ENCODE results near the gene RBMS2. TPM values are rescaled to one million over a fixed set of nuclear protein-coding genes. Genes with fewer than 3 reads are reported as not detected.
"Not testable (repeated sequence)": the region's sequence is repeated elsewhere in the genome, so short reads cannot be mapped to it uniquely, and the experiment has no call there.

The RBMS2 gene
- total and polyA plus RNA-seq, 2 donors, result 11.2 to 27.5 TPM

DNA sequence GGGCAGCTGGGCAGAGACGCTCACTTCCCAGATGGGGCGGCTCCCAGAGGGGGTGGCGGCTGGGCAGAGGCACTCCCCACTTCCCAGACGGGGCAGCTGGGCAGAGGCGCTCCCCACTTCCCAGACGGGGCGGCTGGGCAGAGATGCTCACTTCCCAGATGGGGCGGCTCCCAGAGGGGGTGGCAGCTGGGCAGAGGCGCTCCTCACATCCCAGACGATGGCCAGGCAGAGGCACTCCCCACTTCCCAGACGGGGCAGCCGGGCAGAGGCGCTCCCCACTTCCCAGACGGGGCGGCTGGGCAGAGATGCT is 27.6 kb upstream of the RBMS2 start:
- H3K36me3 ChIP-seq (ENCODE audit: insufficient read depth); DNase-seq (ENCODE audit: extremely low spot score); H3K4me3 ChIP-seq (ENCODE audit: low read depth, low read length); H3K4me1 ChIP-seq (ENCODE audit: insufficient read depth); H3K27ac ChIP-seq (ENCODE audit: low read depth): not testable (repeated sequence)
- WGBS, result 95% methylated on average over 15 of the region's 15 CpGs

DNA sequence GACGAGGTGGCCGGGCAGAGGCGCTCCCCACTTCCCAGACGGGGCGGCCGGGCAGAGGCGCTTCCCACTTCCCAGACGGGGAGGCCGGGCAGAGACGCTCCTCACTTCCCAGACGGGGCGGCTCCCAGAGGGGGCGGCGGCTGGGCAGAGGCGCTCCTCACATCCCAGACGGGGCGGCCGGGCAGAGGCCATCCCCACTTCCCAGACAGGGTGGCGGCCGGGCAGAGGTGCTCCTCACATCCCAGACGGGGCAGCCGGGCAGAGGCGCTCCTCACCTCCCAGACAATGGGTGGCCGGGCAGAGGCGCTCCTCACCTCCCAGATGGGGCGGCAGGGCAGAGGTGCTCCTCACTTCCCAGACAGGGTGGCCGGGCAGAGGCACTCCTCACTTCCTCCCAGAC is 27.1 kb upstream of the RBMS2 start:
- H3K27ac ChIP-seq (ENCODE audit: low read depth); H3K4me3 ChIP-seq (ENCODE audit: low read depth, low read length); DNase-seq (ENCODE audit: extremely low spot score); H3K4me1 ChIP-seq (ENCODE audit: insufficient read depth); H3K36me3 ChIP-seq (ENCODE audit: insufficient read depth): not testable (repeated sequence)
- 96% methylated on average over 27 of the region's 27 CpGs for WGBS

DNA sequence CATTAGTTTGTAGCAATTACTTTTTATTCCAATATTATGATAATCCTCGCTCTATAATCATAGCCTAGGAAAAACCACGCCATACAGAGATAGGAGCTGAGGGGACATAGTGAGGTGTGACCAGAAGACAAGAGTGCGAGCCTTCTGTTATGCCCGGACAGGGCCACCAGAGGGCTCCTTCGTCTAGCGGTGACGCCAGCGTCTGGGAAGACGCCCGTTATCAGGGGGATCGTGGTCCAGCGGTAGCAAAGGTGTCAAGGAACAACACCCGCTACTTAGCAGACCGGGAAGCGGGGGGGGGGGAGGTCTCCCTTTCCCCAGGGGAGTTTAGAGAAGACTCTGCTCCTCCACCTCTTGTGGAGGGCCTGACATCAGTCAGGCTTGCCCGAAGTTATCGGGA is 24.9 kb upstream of the RBMS2 start:
- H3K4me3 ChIP-seq (ENCODE audit: low read depth, low read length); H3K4me1 ChIP-seq (ENCODE audit: insufficient read depth); DNase-seq (ENCODE audit: extremely low spot score); H3K36me3 ChIP-seq (ENCODE audit: insufficient read depth); H3K27ac ChIP-seq (ENCODE audit: low read depth): not testable (repeated sequence)
- WGBS, result 9% methylated on average over 17 of the region's 17 CpGs

DNA sequence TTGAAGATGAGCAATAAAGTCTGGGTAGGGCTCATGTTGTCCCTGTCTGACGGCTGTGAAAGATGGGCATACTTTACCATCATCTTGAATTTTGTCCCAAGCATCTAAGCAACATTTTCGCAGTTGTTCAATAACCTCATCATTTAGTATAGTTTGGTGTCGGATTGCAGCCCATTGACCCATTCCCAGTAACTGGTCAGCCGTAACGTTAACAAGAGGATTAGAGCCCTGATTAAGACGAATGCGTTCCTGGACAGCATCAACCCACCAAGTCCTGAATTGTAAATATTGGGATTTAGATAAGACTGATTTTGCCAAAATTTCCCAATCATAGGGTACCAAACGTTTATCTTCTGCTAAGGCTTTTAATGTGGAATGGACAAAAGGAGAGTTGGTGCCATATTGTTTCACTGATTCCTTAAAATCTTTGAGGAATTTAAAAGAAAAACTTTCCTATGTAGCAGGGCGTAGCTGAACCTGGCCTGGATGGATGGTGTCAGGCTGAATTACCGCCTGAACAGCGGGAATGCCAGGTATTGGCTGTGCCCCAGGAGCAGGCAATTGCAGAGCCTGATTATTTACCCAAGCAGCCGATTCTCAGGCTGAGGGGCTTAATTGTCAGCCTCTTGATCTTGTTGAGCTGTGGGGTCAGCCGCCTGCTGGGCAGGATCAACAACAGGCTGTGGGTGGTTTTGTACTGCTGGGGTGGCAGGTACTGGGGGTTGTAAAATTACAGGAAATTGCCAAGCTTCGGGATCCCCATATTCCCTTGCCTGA is 23.3 kb upstream of the RBMS2 start:
- H3K36me3 ChIP-seq (ENCODE audit: insufficient read depth); DNase-seq (ENCODE audit: extremely low spot score): not testable (repeated sequence)
- WGBS, result 61% methylated on average over 14 of the region's 14 CpGs

DNA sequence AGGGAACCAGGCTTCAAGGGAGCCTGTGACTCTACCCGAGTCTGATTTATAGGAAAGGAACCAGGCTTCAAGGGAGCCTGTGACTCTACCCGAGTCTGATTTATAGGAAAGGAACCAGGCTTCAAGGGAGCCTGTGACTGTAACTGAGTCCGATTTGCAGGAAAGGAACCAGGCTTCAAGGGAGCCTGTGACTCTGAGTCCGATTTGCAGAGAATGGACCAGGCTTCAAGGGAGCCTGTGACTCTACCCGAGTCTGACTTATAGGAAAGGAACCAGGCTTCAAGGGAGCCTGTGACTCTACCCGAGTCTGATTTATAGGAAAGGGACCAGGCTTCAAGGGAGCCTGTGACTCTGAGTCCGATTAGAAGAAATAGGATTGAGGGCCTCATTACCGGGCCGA is 22.2 kb upstream of the RBMS2 start:
- H3K36me3 ChIP-seq (ENCODE audit: insufficient read depth); H3K4me1 ChIP-seq (ENCODE audit: insufficient read depth); DNase-seq (ENCODE audit: extremely low spot score); H3K27ac ChIP-seq (ENCODE audit: low read depth); H3K4me3 ChIP-seq (ENCODE audit: low read depth, low read length): not testable (repeated sequence)
- WGBS, result 65% methylated on average over 9 of the region's 9 CpGs

More for the DNA sequence above, 23.3 kb upstream of the RBMS2 start:
- not testable (repeated sequence) for H3K27ac ChIP-seq (ENCODE audit: low read depth); H3K4me1 ChIP-seq (ENCODE audit: insufficient read depth); H3K4me3 ChIP-seq (ENCODE audit: low read depth, low read length)

DNA sequence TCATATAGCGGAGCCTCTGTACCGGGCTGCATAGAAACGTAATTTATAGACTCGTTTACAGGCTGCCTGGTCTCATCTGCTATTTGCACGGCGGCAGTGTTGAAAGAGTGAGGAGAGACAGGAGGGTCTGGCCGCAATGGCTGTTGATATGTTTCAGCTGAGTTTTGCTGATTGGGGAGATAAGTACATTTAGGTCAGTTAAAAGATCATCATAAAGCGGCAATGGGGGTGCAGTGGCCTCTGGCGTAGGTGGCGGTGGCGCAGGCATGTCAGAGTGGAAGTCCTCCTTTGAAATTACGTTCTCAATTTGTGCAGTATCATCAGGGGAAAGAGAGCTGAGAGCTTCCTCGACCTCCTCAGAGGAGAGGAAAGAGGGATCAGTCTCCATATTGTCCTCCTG is 21.7 kb upstream of the RBMS2 start:
- not testable (repeated sequence) for H3K36me3 ChIP-seq (ENCODE audit: insufficient read depth); H3K4me1 ChIP-seq (ENCODE audit: insufficient read depth); DNase-seq (ENCODE audit: extremely low spot score); H3K27ac ChIP-seq (ENCODE audit: low read depth); H3K4me3 ChIP-seq (ENCODE audit: low read depth, low read length)
- 75% methylated on average over 13 of the region's 13 CpGs for WGBS

DNA sequence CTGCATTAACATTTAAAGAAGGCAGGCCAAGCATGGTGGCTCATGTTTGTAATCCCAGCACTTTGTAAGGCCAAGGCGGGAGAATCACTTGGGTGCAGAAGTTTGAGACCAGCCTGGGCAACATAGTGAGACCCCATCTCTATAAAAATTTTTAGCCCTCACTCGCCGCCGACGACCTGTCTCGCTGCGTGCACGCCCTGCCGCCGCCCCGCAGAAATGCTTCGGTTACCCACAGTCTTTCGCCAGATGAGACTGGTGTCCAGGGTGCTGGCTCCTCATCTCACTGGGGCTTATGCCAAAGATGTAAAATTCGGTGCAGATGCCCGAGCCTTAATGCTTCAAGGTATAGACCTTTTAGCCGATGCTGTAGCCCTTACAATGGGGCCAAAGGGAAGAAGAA is 10.8 kb upstream of the RBMS2 start:
- H3K4me1 ChIP-seq (ENCODE audit: insufficient read depth), result no peaks in the 10 kb centered on the region
- DNase-seq (ENCODE audit: extremely low spot score), result no peak
- 92% methylated on average over 16 of the region's 16 CpGs for WGBS
- no peak overlapping the region for H3K27ac ChIP-seq (ENCODE audit: low read depth)
- H3K36me3 ChIP-seq (ENCODE audit: insufficient read depth), result no peaks in the 10 kb centered on the region
- H3K4me3 ChIP-seq (ENCODE audit: low read depth, low read length), result no peak overlapping the region

DNA sequence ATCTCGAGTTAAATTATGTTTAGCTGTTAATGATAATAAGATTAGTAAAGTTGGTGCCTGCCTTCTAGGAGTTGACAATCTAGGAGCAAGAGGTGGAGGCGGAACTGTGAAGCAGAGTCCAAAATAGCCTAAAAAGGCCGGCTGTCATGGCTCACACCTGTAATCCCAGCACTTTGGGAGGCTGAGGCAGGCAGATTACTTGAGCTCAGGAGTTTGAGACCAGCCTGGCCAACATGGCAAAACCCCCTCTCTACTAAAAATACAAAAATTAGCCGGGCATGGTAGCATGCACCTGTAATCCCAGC is 7.7 kb upstream of the RBMS2 start:
- not testable (repeated sequence) for H3K4me3 ChIP-seq (ENCODE audit: low read depth, low read length); DNase-seq (ENCODE audit: extremely low spot score); H3K27ac ChIP-seq (ENCODE audit: low read depth); H3K4me1 ChIP-seq (ENCODE audit: insufficient read depth); H3K36me3 ChIP-seq (ENCODE audit: insufficient read depth)
- WGBS, result 59% methylated on average over 4 of the region's 4 CpGs

DNA sequence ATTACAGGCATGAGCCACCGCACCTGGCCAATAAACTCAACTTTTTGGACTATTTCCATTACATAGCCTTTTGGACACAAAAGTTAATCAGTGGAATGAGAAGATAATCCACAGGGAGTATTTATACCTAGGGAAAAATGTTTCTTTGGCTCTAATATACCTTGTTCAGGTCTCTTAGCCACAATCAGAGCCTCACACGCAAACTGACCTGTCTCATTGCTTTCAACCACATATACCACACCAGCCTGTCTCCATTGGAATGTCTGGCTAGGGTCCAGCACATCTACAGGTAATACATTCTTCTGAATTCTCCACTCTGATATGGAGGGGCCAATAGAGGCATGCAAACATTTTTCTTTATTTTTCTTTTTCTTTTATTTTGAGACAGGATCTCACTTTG is 3.8 kb upstream of the RBMS2 start:
- no peaks in the 10 kb centered on the region for H3K36me3 ChIP-seq (ENCODE audit: insufficient read depth)
- DNase-seq (ENCODE audit: extremely low spot score), result no peak
- H3K27ac ChIP-seq (ENCODE audit: low read depth), result no peak overlapping the region
- 87% methylated on average over 2 of the region's 2 CpGs for WGBS
- no peaks in the 10 kb centered on the region for H3K4me1 ChIP-seq (ENCODE audit: insufficient read depth)
- no peak overlapping the region for H3K4me3 ChIP-seq (ENCODE audit: low read depth, low read length)

DNA sequence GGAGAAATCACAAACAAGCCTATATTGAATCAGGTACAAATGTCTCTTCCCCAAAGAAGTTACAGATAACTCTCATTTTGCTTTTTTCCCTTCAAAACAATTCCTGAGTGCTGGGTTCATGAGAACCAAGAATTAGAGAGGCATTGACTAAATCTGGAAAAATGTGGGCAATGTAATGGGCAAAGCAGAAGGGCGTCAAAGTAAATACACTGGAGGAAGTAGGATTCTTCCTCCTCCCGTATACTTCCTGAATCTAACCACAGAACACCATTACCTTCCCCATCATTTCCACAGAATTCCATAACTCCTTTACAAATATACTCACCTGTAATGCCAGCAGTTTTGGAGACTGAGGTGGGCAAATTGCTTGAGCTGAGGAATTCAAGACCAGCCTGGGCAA is 3.0 kb upstream of the RBMS2 start:
- no peak overlapping the region for H3K27ac ChIP-seq (ENCODE audit: low read depth)
- no peaks in the 10 kb centered on the region for H3K36me3 ChIP-seq (ENCODE audit: insufficient read depth)
- DNase-seq (ENCODE audit: extremely low spot score), result no peak
- H3K4me3 ChIP-seq (ENCODE audit: low read depth, low read length), result no peak overlapping the region
- no peaks in the 10 kb centered on the region for H3K4me1 ChIP-seq (ENCODE audit: insufficient read depth)
- WGBS, result 67% methylated on average over 2 of the region's 2 CpGs

DNA sequence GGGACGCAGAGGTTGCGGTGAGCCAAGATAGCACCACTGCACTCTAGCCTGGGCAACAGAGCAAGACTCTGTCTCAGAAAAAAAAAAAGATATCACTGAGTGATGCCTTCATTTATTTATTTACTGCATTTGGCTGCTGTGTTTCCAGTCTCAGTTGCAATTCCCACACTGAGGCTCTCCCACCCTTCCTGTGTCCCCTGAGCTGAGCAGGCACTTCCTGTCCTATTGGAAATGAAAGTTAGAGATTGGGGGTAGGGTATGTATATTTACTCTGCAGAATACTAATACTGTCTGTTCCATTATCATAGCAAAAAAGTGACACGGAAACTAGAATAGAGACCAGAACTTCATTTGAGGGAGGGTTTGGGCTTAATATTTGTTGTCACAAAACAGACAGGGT is 1.6 kb upstream of the RBMS2 start:
- no peak for DNase-seq (ENCODE audit: extremely low spot score)
- Histone ChIP-seq H3K36me3 (ENCODE audit: insufficient read depth) (no peaks in the 10 kb centered on the region), H3K4me3 (ENCODE audit: low read depth, low read length) (no peak overlapping the region), H3K4me1 (ENCODE audit: insufficient read depth) (no peaks in the 10 kb centered on the region), H3K27ac (ENCODE audit: low read depth) (no peak overlapping the region)
- WGBS, result 67% methylated on average over 3 of the region's 3 CpGs

DNA sequence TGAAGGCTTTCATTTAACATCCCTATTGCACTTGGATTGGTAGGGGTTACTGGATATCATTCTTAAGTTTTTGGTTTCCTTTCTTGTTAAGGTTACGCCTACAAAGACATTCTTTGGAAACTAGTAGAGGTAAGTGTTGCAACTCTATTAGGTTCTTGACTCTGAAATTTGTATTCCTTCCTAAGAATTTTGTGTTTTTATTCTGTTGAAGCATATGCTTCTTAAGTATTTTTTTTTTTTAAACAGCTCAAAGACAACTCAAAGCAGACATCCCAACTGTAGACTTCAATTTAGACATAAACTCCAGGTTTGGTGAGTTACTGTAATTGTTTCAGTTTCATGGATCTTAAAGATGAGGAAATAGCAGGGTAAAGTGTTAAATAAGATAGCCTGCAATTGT is 1.1 kb upstream of the RBMS2 start:
- H3K4me1 ChIP-seq (ENCODE audit: insufficient read depth), result no peaks in the 10 kb centered on the region
- H3K27ac ChIP-seq (ENCODE audit: low read depth), result no peak overlapping the region
- H3K4me3 ChIP-seq (ENCODE audit: low read depth, low read length), result no peak overlapping the region
- DNase-seq (ENCODE audit: extremely low spot score), result no peak
- 52% methylated on average over 1 of the region's 1 CpG for WGBS
- H3K36me3 ChIP-seq (ENCODE audit: insufficient read depth), result no peaks in the 10 kb centered on the region

DNA sequence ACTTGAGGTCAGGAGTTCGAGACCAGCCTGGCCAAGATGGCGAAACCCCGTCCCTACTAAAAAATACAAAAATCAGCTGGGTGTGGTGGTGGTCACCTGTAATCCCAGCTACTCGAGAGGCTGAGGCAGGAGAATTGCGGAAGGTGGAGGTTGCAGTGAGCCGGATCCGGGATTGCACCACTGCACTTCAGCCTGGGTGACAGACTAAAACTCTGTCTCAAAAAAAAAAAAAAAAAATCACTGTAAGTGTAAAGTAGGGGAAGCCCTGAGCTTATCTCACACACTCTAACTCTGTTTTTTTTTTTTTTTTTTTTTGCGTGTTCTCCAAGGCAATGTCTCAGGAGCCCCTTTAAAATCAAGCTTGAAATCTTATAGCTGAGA is 421 bp upstream of the RBMS2 start:
- no peaks in the 10 kb centered on the region for H3K4me1 ChIP-seq (ENCODE audit: insufficient read depth)
- no peak for DNase-seq (ENCODE audit: extremely low spot score)
- H3K36me3 ChIP-seq (ENCODE audit: insufficient read depth), result no peaks in the 10 kb centered on the region
- peak overlapping the region; percentile 85 for H3K4me3 ChIP-seq (ENCODE audit: low read depth, low read length)
- 50% methylated on average over 8 of the region's 8 CpGs for WGBS
- H3K27ac ChIP-seq (ENCODE audit: low read depth), result peak overlapping the region; percentile 29

DNA sequence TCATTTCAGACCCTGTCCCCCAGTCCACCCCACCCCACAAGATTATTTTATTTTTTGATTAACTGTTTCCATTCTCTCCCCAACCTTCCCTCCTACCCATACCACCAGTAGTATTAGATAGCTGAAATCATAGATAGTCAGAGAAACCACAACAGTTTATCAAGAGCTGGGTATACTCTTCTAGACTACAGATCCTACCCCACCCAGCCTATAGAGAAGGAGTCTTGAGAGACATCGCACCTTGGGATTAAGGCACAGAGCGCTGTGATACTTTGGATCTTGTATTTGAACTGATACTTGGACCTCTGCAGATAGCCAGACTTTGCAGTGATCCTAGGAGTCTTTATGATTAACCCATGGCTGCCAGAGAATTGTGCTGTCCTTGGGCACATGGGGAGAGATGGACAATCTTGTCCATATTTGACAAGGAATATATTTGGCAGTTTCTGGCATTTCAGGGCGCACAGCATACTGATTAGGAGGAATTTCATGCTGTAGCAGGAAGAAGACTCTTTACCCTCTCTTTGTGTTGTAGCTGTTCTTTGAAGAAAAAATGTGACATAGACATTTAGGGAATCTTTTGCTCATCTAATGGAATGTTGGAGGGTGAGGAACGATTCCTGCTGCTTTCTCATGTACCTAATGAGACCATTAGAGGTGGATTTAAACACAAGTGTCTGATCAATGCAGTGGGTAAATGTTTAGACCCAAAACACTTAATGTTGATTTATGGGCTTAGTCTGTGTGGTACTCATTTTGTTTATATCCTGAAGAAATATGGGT is 982 bp downstream of the RBMS2 start:
- DNase-seq (ENCODE audit: extremely low spot score), result no peak
- H3K27ac ChIP-seq (ENCODE audit: low read depth), result peak overlapping the region; percentile 80
- peak overlapping the region; percentile 85 for H3K4me3 ChIP-seq (ENCODE audit: low read depth, low read length)
- 12% methylated on average over 4 of the region's 4 CpGs for WGBS
- H3K4me1 ChIP-seq (ENCODE audit: insufficient read depth), result no peaks in the 10 kb centered on the region
- no peaks in the 10 kb centered on the region for H3K36me3 ChIP-seq (ENCODE audit: insufficient read depth)

Data from urinary bladder (tissue), 4 donors.